ENCODE data around the gene PLIN4.

DNA sequence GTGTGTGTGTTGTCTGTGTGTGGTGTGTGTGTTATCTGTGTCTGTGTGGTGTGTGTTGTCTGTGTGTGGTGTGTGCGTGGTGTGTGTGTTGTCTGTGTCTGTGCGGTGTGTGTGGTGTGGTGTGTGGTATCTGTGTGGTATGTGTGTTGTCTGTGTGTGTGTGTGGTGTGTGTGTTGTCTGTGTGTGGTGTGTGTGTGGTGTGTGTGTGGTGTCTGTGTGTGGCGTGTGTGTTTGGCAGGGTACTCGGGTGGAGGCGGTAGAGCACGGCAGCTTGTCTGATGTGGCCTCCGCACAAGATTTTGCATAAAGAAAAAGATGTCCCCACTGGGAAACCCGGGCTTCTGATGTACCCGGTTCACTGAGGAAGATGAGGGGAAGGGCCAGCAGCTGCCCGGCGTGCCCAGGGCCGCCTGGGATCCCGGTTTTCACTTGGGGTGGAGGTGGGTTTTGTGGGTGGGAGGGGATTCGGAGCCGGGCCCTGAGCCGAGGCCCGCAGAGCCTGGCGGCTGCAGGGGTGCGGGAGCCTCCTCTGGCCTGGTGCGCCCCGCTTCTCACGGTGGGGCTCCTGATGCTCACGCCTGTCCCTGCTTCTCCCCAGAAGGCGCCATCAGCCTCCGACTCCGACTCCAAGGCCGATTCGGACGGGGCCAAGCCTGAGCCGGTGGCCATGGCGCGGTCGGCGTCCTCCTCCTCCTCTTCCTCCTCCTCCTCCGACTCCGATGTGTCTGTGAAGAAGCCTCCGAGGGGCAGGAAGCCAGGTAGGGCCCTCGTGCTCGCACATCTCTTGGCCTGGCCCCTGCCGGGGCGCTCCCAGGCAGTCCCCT is 25.0 kb downstream of the PLIN4 start:
- no peak for TF ChIP-seq ZNF274 (IDR thresholded peaks at IDR 0.05; ENCODE audit: insufficient read depth, insufficient read length)
- no peak for TF ChIP-seq IRF5 (IDR thresholded peaks at IDR 0.05; ENCODE audit: borderline replicate concordance)
- TF ChIP-seq SP1 (IDR thresholded peaks at IDR 0.05; ENCODE audit: low read depth, low read length), result no peak
- TF ChIP-seq HDAC2 (IDR thresholded peaks at IDR 0.05), result no peak
- TF ChIP-seq, protein P1, sequence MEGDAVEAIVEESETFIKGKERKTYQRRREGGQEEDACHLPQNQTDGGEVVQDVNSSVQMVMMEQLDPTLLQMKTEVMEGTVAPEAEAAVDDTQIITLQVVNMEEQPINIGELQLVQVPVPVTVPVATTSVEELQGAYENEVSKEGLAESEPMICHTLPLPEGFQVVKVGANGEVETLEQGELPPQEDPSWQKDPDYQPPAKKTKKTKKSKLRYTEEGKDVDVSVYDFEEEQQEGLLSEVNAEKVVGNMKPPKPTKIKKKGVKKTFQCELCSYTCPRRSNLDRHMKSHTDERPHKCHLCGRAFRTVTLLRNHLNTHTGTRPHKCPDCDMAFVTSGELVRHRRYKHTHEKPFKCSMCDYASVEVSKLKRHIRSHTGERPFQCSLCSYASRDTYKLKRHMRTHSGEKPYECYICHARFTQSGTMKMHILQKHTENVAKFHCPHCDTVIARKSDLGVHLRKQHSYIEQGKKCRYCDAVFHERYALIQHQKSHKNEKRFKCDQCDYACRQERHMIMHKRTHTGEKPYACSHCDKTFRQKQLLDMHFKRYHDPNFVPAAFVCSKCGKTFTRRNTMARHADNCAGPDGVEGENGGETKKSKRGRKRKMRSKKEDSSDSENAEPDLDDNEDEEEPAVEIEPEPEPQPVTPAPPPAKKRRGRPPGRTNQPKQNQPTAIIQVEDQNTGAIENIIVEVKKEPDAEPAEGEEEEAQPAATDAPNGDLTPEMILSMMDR (IDR thresholded peaks at IDR 0.05 in 2 of 3, conservative IDR thresholded peaks at IDR 0.05 in 1 of 3; ENCODE audit: control insufficient read depth in 2 of 3, extremely low read depth in 1 of 3, insufficient read depth in 1 of 3, low read depth in 3 of 3, low read length in 3 of 3), result no peak
